Measurements from ENCODE around the gene KRT7.
"Not testable (repeated sequence)": the region's sequence is repeated elsewhere in the genome, so short reads cannot be mapped to it uniquely, and the experiment has no call there.

KRT7 gene

DNA sequence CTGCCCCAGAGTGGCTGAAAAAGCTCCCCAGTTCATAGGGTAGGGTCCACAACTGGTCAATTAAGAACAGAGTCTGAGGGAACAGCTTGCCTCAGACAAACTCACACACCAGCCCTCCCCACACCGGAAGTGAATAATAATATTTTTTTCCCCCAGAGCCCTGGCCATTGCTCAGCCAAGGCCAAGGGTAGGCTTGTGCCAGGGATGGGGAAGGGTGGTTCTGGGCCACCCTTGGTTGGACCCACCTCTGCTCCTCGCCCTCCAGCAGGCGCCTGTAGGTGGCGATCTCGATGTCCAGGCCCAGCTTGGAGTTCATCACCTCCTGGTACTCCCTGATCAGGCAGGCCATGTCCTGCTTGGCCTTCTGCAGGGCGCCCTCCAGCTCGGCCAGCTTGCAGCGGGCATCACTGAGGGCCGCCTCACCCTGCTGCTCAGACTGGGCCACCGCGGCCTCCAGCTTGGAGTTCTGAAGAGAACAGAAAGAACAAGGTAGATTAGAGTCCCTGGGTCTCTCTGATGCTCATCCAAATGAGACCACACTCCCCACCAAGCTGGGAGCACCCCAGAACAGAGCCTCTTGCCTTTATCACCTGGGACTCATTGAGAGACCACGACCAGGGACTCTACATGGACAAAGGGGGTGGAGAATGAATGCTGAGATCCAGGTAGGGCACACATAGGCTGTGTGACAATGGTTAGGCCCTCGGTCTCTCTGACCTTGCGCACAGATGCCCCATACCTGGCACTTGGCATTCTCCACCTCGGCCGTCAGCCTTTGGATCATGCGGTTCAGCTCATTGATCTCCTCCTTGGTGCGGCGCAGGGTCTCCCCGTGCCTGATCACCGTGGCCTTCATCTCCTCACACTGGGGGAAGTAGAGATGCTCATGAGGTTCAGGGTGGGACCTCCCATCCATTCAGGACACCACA is 54.1 kb downstream of the KRT7 start:
- H3K4me3 ChIP-seq (ENCODE audit: low read depth, low read length); H2AFZ ChIP-seq (ENCODE audit: low read length, unreplicated experiment); H3K27me3 ChIP-seq (ENCODE audit: insufficient read depth, low read length); H3K27ac ChIP-seq (ENCODE audit: low read depth, low read length); H3K36me3 ChIP-seq (ENCODE audit: insufficient read depth, low read length); H3K79me2 ChIP-seq (ENCODE audit: control insufficient read depth, insufficient read depth, low read length, unreplicated experiment): not testable (repeated sequence)
- peaks cover 18% of the 10 kb centered on the region for H3K4me1 ChIP-seq (ENCODE audit: control insufficient read depth, insufficient read depth, low read length, unreplicated experiment)

DNA sequence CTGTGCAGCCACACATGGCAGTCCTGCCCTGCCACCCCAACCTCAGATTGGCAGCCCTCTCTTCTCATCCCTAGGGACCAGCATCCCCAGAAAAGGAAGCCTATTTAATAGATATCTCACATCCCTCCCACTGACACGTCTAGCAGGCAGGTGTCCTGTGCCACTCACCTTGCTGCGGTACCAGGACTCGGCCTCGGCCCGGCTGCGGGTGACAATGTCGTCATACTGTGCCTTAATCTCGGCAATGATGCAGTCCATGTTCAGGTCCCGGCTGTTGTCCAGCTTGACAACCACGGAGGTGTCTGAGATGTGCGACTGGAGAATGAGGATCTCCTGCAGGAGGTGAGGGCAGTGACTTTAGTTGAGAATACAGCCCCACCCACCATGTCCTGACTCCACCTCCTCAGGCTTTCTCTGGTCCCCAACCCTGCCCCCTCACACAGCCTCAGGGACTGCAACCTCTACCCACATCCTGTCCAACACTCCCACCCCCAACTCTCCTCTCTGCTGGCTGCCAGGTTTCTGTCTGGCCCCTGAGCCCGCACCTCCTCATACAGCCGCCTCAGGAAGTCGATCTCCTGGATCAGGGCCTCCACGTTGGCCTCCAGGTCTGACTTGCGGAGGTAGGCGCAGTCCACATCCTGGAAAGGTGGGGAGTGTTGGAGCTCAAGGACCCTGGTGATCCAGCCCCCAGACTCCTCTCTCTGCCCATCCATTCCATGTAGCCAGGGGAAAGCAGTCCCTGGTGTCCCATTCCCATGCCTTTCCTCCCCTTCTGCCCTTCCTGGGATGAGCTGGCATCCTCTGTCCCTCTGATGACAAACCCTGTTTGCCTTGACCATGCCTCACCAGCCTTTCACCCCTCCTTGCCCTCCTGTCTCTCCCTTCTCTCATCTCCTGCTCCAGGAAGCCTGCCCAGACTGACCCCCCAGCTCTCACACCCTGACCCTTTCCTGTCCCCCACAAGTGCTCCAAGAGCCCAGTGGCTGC is 55.1 kb downstream of the KRT7 start:
- H3K36me3 ChIP-seq (ENCODE audit: insufficient read depth, low read length); H3K27me3 ChIP-seq (ENCODE audit: insufficient read depth, low read length); H2AFZ ChIP-seq (ENCODE audit: low read length, unreplicated experiment); H3K4me3 ChIP-seq (ENCODE audit: low read depth, low read length); H3K27ac ChIP-seq (ENCODE audit: low read depth, low read length); H3K79me2 ChIP-seq (ENCODE audit: control insufficient read depth, insufficient read depth, low read length, unreplicated experiment): not testable (repeated sequence)
- peaks cover 18% of the 10 kb centered on the region for H3K4me1 ChIP-seq (ENCODE audit: control insufficient read depth, insufficient read depth, low read length, unreplicated experiment)

DNA sequence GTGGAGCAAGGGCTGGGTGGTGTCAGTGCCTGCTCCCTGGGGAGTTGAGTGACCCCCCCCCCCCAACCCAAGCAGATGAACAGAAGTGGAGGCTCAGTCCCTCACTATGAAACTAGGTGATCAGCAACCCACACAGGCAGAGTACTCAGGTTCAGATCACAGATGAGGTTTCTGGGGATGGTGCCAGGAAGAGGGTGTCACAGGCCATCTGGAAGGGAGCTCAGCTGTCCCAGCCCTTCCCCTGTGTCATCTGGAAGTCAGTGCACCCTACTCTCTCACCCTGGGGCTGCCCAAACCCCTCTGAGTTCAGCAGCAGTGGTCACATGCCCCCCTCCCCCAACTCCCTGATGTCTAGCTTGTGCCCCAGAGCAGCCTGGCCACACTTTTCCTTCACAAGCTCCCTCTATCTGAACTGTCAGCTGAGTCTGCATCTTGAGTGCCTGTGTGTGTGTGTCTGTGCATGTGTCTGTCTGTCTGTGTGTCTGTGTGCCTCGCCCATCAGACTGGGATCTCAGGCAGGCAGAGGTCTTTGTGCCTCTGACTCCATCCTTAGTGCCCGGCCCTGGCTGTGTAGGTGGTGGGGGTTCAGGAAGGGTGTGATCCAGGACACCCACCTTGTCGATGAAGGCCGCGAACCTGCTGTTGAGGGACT is 57.6 kb downstream of the KRT7 start:
- not testable (repeated sequence) for H3K4me3 ChIP-seq (ENCODE audit: low read depth, low read length); H3K27ac ChIP-seq (ENCODE audit: low read depth, low read length); H3K4me1 ChIP-seq (ENCODE audit: control insufficient read depth, insufficient read depth, low read length, unreplicated experiment); H3K27me3 ChIP-seq (ENCODE audit: insufficient read depth, low read length); H3K36me3 ChIP-seq (ENCODE audit: insufficient read depth, low read length); H3K79me2 ChIP-seq (ENCODE audit: control insufficient read depth, insufficient read depth, low read length, unreplicated experiment); H2AFZ ChIP-seq (ENCODE audit: low read length, unreplicated experiment)

DNA sequence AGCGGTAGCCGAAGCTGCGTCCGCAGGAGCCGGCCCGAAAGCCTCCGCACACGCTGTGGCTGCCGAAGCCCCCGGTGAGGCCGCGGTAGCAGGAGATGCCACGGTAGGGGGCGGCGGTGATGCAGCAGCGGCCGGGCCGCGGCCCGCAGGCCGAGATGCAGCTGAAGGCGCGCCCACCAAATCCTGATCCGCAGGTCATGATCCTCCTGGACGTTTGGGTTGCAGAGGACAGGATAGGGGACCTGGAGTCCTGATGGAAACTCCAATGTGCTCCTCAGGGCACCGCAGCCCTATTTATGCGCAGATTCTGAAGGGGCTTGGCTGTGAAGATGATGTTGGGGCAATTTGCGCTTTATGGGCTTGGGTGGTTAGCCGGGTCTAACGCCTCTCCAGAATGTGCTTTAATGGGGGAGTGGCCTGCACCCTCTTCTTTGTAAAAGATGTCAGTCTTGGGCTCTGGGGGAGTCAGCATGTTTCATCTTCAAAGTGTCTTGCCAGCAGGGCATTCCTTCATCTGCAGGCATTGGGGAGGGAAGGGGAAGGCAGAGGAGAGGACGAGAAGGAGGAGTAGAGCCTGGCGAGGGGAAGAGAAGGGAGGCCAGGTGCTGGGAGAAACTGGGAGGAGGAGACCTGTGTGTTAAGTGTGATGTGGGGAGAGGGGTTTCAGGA is 58.4 kb downstream of the KRT7 start, which contains the start of gene KRT81:
Gene KRT81 (minus strand): TSS at position 268 of the 669 bp plus-strand sequence. CDS start 69 bp downstream, at position 199.
- no peak within 1 kb of the TSS for H2AFZ ChIP-seq (ENCODE audit: low read length, unreplicated experiment)
- H3K4me1 ChIP-seq (ENCODE audit: control insufficient read depth, insufficient read depth, low read length, unreplicated experiment): no peaks in the 10 kb centered on the region
- peaks cover 4% of the 10 kb centered on the region; the same call in 1 of the 2 replicates for H3K27me3 ChIP-seq (ENCODE audit: insufficient read depth, low read length)
- H3K79me2 ChIP-seq (ENCODE audit: control insufficient read depth, insufficient read depth, low read length, unreplicated experiment): no peaks in the 10 kb centered on the region
- no peaks in the 10 kb centered on the region for H3K36me3 ChIP-seq (ENCODE audit: insufficient read depth, low read length)
- H3K4me3 ChIP-seq (ENCODE audit: low read depth, low read length): no peak within 1 kb of the TSS
- no peak within 1 kb of the TSS for H3K27ac ChIP-seq (ENCODE audit: low read depth, low read length)

DNA sequence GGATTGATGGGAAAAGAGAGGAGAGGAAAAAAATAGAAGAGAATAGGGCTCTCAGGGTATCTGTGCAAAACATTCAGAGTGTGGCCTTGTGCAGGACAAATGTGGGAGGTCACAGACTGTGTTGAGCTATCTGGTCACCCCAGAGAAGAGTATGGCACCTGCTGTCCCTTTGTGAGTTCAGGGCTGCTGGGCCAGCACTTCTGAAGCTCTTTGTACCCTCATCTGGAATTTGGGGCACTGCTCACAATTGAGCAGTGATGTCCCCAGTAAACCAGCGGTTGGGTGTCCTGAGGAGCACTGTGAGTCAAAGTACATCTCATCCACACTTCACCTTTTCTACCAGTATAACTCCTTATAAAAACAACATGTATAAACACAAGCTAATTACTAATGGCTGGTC is 60.9 kb downstream of the KRT7 start:
- H2AFZ ChIP-seq (ENCODE audit: low read length, unreplicated experiment): no peak overlapping the region
- H3K27me3 ChIP-seq (ENCODE audit: insufficient read depth, low read length): peaks cover 15% of the 10 kb centered on the region
- H3K36me3 ChIP-seq (ENCODE audit: insufficient read depth, low read length): no peaks in the 10 kb centered on the region

DNA sequence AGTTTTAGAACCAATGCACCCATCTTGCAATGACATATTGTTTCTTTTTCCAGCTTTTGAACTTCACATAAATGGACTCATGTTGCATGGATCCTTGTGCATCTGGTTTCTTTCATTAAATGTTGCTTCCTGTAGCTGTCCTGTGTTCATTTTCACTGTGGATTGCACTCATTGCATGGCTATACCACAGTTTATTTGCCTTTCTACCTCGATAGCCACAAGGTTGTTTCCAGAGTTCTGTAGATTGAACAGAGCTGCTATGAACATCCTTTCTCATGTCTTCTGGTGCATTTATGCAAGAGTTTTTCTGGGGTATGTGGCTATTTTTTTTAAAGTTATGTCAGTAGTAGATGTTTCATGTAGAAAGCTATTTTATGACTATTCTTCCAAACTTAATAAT is 61.8 kb downstream of the KRT7 start:
- peaks cover 24% of the 10 kb centered on the region for H3K27me3 ChIP-seq (ENCODE audit: insufficient read depth, low read length)
- no peaks in the 10 kb centered on the region for H3K79me2 ChIP-seq (ENCODE audit: control insufficient read depth, insufficient read depth, low read length, unreplicated experiment)
- no peak overlapping the region for H3K27ac ChIP-seq (ENCODE audit: low read depth, low read length)
- H3K36me3 ChIP-seq (ENCODE audit: insufficient read depth, low read length): no peaks in the 10 kb centered on the region
- no peaks in the 10 kb centered on the region for H3K4me1 ChIP-seq (ENCODE audit: control insufficient read depth, insufficient read depth, low read length, unreplicated experiment)
- no peak overlapping the region for H2AFZ ChIP-seq (ENCODE audit: low read length, unreplicated experiment)
- no peak overlapping the region for H3K4me3 ChIP-seq (ENCODE audit: low read depth, low read length)

More for the DNA sequence above, 60.9 kb downstream of the KRT7 start:
- no peaks in the 10 kb centered on the region for H3K79me2 ChIP-seq (ENCODE audit: control insufficient read depth, insufficient read depth, low read length, unreplicated experiment)
- H3K4me3 ChIP-seq (ENCODE audit: low read depth, low read length): no peak overlapping the region
- no peaks in the 10 kb centered on the region for H3K4me1 ChIP-seq (ENCODE audit: control insufficient read depth, insufficient read depth, low read length, unreplicated experiment)
- H3K27ac ChIP-seq (ENCODE audit: low read depth, low read length): no peak overlapping the region

DNA sequence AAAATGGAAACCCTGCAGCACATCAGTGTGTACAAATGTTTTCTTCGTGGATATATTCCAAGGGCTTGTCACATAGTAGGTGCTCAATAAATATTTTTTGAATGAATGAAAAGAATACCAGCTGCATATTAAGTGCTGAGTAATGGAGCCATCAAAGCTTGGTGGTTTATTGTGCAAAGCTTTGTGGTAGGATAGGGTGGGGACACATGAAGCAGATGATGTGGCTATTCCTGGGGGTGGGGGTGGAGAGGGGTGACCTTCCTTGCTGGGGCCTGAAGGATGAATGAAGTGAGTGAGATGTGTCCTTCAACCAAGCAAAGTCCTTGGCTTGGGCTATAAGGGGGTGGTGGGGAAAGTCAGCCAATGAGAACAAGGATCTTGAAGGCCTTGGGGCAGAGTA is 62.6 kb downstream of the KRT7 start:
- peaks cover 24% of the 10 kb centered on the region for H3K27me3 ChIP-seq (ENCODE audit: insufficient read depth, low read length)
- no peaks in the 10 kb centered on the region for H3K36me3 ChIP-seq (ENCODE audit: insufficient read depth, low read length)

DNA sequence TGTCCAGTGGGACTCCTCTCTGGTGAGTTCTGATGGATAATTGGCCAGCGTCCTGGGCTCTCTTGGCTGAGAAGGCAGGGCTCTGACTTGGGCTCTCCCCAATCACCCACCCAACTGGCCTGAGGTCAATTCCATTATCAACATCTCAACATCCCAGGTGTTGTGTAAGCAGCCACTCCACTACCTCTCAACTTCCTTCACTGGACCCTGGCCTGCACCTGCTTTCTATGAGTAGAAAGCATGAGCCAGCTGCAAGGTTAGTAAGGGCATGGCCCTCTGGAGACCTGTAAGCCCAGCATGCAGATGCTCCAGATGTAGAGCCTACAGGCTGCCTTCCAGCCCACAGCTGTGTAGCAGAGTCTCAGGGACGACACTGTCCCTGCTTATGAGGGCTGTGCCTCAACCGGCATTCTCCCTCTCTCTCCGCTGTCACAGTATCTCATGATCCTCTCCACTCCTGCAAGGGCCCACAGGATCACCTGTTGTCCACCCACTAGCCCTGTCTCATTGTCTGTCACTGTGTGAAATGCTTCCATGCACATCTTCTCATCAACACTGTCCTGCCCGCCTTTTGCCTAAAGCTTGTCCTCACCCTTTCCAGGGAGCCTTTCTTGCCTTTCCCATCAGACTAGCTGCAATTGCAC is 63.7 kb downstream of the KRT7 start:
- no peak overlapping the region for H3K4me3 ChIP-seq (ENCODE audit: low read depth, low read length)
- no peaks in the 10 kb centered on the region for H3K4me1 ChIP-seq (ENCODE audit: control insufficient read depth, insufficient read depth, low read length, unreplicated experiment)
- no peaks in the 10 kb centered on the region for H3K36me3 ChIP-seq (ENCODE audit: insufficient read depth, low read length)
- H3K27ac ChIP-seq (ENCODE audit: low read depth, low read length): no peak overlapping the region
- no peaks in the 10 kb centered on the region for H3K79me2 ChIP-seq (ENCODE audit: control insufficient read depth, insufficient read depth, low read length, unreplicated experiment)
- H2AFZ ChIP-seq (ENCODE audit: low read length, unreplicated experiment): no peak overlapping the region
- peaks cover 21% of the 10 kb centered on the region for H3K27me3 ChIP-seq (ENCODE audit: insufficient read depth, low read length)

More for the DNA sequence above, 62.6 kb downstream of the KRT7 start:
- Histone ChIP-seq H2AFZ (ENCODE audit: low read length, unreplicated experiment) (no peak overlapping the region), H3K27ac (ENCODE audit: low read depth, low read length) (no peak overlapping the region), H3K4me3 (ENCODE audit: low read depth, low read length) (no peak overlapping the region), H3K79me2 (ENCODE audit: control insufficient read depth, insufficient read depth, low read length, unreplicated experiment) (no peaks in the 10 kb centered on the region), H3K4me1 (ENCODE audit: control insufficient read depth, insufficient read depth, low read length, unreplicated experiment) (no peaks in the 10 kb centered on the region)
